GM12891 (cell line): ENCODE data around the gene KCNMA1.

Experiments used
- POLR2A ChIP-seq: IDR thresholded peaks from 2 replicates; pipeline ENCODE4 v1.6.1; 2011; ENCODE audit warnings: low read depth, low read length, control low read depth
- POLR2AphosphoS5 ChIP-seq: IDR thresholded peaks from 2 replicates; pipeline ENCODE4 v1.6.1; 2011; ENCODE audit warnings: low read depth, low read length, control low read depth

GRCh38 chr10:77571490-77571889 lies 66.1 kb downstream of the KCNMA1 start:
- TF ChIP-seq POLR2A = no peak
- TF ChIP-seq POLR2AphosphoS5 = no peak
